GM19468 (cell line): ENCODE data around the gene CUX1.
"Not testable (repeated sequence)": the region's sequence is repeated elsewhere in the genome, so short reads cannot be mapped to it uniquely, and the experiment has no call there.

Experiments used
- ATAC-seq: cut with Tn5 transposase; IDR thresholded peaks from one replicate; pipeline ENCODE4 v1.9.1; 2021; ENCODE audit warnings: mild to moderate bottlenecking, moderate library complexity, moderate number of reproducible peaks; ENCODE audit not compliant: unreplicated experiment; ENCODE audit errors: extremely low read depth

Gene CUX1

DNA sequence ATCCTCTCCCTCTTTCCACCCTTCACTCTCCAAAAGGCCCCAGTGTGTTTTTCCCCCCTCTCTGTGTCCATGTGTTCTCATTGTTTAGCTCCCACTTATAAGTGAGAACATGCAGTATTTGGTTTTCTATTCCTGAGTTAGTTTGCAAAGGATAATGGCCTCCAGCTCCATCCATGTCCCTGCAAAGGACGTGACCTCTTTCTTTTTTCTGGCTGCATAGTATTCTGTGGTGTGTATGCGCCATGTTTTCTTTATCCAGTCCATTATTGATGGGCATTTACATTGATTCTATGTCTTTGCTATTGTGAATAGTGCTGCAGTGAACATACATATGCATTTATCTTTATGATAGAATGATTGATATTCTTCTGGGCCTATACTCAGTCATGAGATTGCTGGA is 31.9 kb downstream of the CUX1 start:
- not testable (repeated sequence) for ATAC-seq

GRCh38 chr7:101852364-101852763 is 34.9 kb downstream of the CUX1 start:
- ATAC-seq, result not testable (repeated sequence)

GRCh38 chr7:101853684-101854083 is 36.3 kb downstream of the CUX1 start:
- no peak for ATAC-seq

DNA sequence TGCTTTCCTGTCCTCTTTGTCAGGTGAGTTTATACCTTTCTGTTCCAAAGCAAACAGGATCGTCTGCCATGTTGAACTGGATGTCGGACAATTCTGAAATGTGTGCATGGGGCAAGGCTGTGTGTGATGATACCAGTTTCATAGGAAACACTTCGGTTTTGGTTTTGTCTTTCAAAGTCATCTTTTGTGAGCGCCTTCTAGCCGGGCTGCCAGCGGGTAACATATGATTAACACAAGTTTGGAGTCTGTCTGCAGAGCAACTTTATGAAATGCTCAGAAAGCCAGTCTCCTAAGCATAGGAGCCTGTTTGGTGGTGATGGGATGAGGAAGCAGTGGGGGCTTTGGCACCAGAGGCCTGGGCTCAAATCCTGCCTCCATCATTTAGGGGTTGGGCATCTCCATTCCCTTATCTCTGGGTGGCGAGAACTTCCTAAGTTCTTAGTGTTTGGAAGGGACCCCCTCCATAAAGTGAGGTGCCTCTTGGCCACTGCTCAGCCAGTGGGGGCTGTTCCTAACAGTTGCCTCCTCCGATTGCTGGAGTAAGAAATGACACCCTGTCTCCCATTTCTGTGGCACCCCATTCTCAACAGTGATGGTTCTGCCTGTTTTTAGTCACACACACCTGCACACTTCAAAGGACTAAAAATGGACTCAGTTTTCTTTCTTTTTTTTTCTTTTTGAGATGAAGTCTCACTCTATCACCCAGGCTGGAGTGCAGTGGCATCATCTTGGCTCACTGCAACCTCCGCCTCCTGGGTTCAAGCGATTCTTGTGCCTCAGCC is 36.8 kb downstream of the CUX1 start:
- ATAC-seq, result no peak

GRCh38 chr7:101856473-101857357 is 39.3 kb downstream of the CUX1 start:
- ATAC-seq, result peak; percentile 59

DNA sequence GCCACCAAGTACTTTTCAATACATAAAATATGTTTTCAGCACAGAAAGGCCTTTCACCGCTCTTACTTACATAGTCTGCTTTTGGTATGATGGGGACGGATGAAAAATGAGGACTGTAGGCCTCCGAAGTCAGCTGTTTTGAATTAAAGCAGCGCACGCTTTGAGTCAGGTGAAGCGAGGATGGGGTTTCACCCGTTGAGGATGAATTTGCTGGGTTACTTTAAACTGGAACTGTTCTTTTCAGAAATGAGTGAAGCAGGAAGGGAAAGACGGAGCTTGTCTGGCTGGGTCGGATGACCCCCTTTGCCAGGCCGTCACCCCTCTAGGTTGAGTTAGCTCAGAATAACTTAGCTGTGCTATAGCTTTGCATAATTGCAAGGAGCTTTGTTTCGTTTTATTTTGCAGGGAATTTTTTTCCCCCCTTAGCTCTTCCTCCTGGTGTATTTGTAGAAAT is 40.0 kb downstream of the CUX1 start:
- no peak for ATAC-seq

DNA sequence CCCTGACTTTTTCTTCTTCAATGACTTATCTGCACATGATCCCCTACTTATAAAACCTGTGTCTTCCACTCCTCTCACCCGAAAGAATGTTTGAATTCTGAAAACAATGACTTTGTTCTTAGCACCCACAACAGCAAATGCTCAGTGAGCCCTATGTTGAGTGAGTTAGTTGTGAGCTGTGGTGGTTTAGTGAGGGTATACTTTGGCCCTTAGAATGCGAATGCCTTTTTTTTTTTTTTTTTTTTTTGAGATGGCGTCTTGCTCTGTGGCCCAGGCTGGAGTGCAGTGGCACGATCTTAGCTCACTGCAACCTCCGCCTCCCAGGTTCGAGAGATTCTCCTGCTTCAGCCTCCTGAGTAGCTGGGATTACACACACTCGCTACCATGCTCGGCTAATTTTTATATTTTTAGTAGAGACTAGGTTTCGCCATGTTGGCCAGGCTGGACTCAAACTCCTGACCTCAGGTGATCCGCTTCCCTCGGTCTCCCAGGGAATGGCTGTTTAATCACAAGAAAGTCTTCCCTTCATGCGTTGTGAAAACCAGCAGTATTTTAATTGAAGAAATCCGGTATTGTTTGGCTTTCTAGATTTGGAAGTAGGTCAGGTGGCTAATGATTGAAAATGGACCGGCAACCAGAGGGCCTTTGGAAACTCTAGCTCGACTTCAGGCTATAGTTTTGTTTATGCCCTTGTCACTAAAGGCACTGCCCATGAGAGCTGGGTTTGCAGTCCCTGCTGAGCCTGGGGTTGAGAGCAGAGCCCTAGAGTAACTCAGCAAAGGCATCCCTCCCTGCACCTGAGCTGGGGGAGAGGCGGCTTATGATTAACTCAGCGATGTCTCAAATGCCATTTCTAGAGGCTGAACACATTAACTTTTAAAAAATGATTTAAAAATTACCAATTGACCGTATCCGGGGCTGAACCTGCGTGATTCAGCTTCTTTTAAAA is 41.3 kb downstream of the CUX1 start:
- no peak for ATAC-seq

GRCh38 chr7:101859411-101860106 is 42.1 kb downstream of the CUX1 start:
- ATAC-seq, result no peak

DNA sequence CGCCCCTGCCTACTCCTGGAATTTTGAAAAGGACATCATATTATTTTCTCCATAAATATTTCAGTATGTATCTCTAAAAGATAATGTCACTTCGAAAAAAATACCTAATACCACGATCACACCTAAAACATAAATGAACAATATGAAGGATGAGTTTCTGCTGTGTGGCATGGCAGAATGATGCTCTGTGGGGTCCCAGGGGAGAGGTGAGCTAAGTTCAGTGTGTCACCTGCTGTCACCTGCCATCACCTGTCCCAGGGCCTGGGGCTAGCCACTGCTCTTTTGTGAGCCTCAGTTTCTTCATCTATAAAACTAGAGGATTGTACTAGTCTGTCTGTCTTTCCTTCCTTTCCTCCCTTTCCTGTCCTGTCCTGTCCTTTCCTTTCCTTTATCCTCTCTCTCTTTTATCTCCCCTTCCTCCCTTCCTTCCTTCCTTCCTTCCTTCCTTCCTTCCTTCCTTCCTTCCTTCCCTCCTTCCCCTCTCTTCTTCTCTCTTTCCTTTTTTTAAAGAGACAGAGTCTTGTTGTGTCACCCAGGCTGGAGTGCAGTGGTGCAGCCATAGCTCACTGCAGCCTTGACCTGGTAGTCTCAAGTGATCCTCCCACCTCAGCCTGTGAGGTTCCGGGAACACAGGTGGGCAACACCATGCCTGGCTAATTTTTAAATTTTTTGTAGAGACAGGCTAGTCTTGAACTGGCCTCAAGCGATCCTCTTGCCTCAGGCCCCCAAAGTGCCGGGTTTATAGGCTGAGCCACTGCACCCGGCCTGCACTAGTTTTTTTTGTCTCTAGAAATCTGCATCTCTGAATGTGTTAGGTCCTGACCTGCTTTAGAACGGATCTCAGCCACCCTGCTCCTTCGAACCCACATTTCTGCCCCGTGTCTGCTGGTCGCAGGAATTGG is 43.1 kb downstream of the CUX1 start:
- no peak for ATAC-seq

- ATAC-seq, result no peak
Observed at GRCh38 chr7:101861218-101861775, 43.9 kb downstream of the CUX1 start.

GRCh38 chr7:101862280-101863220 is 45.1 kb downstream of the CUX1 start:
- no peak for ATAC-seq

DNA sequence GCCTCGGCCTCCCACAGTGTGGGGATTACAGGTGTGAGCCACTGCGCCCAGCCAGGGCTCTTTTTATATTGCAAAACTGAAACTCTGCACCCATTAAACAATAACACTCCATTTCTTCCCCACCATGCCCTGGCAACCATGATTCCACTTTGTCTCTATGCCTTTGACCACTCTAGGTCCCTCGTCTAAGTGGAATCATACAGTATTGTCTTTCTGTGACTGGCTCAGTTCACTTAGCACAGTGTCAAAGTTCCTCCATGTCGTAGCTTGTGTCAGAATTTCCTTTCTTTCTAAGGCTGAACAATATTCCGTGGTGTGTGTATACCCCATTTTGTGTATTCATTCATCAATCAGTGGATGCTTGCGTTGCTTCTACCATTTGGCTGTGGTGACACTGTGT is 46.2 kb downstream of the CUX1 start:
- ATAC-seq, result no peak

GRCh38 chr7:101864039-101864438 is 46.6 kb downstream of the CUX1 start:
- no peak for ATAC-seq

DNA sequence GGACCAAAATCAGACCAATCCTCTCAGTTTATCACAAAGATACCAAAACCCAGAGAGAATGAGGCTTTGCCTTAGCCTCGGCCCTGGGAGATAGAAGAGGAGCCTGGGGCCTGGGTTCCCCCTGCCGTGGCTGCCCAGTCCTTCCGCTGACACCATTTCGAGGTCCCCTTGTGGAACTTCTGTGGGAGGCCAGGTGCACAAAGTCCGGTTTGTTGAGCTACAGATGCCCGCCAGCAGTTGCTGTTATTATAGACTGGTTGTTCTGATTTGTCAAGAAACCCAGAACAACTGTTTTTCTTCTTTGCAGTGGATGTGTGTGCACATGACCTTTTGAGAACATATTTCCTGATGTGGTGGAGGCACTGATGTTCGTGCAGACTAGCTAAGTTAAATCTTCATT is 47.6 kb downstream of the CUX1 start:
- no peak for ATAC-seq

DNA sequence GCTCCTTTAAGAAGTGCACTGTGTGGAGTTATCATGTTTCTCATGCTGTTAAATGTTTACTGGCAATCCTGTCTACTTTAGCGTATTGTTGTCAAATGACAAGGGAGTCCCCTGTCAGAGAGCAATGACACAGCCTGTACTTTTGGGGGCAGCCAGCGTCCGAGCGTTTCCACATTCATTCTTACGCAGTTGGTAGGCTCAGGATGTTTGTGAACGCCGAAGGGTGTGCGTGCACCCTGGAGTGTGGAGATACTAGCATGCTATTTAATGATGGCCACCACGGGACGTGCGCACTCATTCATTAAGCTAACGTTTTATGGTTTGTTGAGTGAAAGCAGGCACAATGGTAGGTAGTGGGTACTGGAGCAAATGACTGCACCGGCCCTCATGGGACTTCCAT is 48.0 kb downstream of the CUX1 start:
- ATAC-seq, result no peak

DNA sequence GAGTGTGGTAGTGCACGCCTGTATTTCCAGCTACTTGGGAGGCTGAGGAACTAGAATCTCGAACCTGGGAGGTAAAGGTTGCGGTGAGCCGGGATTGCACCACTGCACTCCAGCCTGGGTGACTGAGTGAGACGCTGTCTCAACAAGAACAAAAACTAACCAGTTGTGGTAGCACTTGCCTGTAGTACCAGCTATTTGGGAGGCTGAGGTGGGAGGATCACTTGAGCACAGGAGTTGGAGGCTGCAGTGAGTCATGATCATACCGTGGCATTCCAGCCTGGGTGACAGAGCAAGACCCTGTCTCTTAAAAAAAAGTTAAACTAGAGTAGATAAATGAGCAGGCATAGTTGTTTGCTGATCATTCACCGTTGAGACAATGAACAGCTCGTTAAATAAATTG is 48.9 kb downstream of the CUX1 start:
- ATAC-seq, result no peak

GRCh38 chr7:101867265-101867664 is 49.8 kb downstream of the CUX1 start:
- ATAC-seq, result no peak
